Coronary artery (tissue), 2 donors: ENCODE results near the gene FOXK1.
A peak's percentile ranks its signal among the peaks of the same experiment; 100 is the strongest.
"Not testable (repeated sequence)": the region's sequence is repeated elsewhere in the genome, so short reads cannot be mapped to it uniquely, and the experiment has no call there.

Experiments used
- DNase-seq: peaks from one replicate; pipeline ENCODE4 v3.0.0-alpha.2; 2017; ENCODE audit warnings: low spot score
- H3K27ac ChIP-seq, 2 donors: fragments of 200-600 bp; sonication (generic); one replicate each; pipeline ENCODE4 v1.5.1; 2016 to 2019
- H3K4me3 ChIP-seq: fragments of 200-600 bp; sonication (generic); 2 replicates; pipeline ENCODE4 v1.5.1; 2016; ENCODE audit warnings: mild to moderate bottlenecking, moderate library complexity
- TF ChIP-seq, protein P1 (sequence below): fragments of 200-600 bp; sonication (generic); IDR thresholded peaks from one replicate; pipeline ENCODE4 v1.5.1; 2019; ENCODE audit warnings: antibody characterized with exemption

The FOXK1 gene

DNA sequence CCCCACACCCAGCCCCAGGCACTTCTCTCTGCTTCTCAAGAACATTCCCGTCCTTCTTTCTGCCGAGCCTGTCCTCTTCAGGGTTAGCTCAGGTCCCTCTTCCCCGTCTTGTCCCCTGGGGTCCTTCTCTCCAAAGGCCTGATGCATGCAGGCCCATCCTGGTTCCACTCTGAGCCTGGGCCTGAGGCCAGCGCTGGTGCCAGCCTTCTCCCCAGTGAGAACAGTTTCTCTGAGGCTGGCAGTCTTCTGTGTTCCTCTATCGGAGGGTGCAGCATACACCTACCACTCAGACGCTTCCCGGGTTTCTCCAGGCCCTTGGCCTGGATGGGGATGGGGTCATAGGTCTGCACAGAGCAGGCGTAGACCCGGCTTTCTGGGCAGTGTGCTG lies 108.0 kb downstream of the FOXK1 start:
- H3K27ac ChIP-seq: no peak overlapping the region
- no peak overlapping the region for H3K4me3 ChIP-seq
- TF ChIP-seq, protein P1, sequence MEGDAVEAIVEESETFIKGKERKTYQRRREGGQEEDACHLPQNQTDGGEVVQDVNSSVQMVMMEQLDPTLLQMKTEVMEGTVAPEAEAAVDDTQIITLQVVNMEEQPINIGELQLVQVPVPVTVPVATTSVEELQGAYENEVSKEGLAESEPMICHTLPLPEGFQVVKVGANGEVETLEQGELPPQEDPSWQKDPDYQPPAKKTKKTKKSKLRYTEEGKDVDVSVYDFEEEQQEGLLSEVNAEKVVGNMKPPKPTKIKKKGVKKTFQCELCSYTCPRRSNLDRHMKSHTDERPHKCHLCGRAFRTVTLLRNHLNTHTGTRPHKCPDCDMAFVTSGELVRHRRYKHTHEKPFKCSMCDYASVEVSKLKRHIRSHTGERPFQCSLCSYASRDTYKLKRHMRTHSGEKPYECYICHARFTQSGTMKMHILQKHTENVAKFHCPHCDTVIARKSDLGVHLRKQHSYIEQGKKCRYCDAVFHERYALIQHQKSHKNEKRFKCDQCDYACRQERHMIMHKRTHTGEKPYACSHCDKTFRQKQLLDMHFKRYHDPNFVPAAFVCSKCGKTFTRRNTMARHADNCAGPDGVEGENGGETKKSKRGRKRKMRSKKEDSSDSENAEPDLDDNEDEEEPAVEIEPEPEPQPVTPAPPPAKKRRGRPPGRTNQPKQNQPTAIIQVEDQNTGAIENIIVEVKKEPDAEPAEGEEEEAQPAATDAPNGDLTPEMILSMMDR: no peak
- DNase-seq: no peak

DNA sequence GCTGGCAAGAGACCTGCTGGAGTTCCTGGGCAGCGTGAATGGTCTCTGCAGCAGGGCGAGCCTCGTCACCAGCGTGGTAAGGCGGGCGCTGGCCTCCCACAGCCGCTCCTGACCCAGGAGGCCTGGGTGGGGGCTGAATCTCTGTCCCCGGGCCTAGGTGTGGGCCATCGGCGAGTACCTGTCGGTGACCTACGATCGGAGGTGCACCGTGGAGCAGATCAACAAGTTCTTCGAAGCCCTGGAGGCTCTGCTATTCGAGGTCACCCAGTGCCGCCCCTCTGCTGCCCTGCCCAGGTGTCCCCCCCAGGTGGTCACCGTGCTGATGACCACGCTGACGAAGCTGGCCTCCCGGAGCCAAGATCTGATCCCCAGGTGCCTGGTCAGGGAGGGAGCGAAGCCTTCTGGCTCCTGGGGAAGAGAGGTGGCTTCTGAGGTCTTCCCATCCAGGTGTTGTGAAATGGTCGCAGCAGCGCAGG lies 108.5 kb downstream of the FOXK1 start:
- H3K27ac ChIP-seq: no peak overlapping the region
- no peak for DNase-seq
- no peak overlapping the region for H3K4me3 ChIP-seq
- TF ChIP-seq, protein P1: no peak

DNA sequence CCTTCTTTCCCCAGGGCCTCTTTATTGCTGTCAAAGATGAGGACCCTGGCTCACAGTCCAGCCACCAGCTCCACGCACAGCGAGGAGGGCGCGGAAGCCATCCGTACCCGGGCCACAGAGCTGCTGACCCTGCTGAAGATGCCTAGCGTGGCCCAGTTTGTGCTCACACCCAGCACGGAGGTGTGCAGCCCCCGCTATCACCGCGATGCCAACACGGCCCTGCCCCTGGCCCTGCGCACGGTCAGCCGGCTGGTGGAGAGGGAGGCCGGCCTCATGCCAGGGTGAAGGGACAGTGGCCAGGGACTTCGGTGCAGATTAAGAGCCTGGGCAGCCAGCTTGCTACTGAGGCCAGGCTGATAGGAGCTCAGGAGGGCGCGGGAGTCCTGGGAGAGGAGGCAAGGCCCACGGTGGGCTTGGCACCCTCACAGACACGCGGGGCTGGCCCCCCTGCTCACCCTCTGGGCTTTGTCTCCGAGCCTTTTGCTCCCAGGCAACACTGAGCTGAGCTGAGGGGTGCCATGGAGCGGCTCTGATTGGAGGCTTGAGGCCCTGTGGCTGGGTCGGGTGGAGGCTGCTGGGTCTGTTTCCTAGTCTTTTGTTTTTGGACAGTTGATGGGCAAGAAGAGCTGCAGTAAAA lies 109.1 kb downstream of the FOXK1 start:
- DNase-seq: no peak
- no peak overlapping the region for H3K27ac ChIP-seq
- no peak overlapping the region for H3K4me3 ChIP-seq

DNA sequence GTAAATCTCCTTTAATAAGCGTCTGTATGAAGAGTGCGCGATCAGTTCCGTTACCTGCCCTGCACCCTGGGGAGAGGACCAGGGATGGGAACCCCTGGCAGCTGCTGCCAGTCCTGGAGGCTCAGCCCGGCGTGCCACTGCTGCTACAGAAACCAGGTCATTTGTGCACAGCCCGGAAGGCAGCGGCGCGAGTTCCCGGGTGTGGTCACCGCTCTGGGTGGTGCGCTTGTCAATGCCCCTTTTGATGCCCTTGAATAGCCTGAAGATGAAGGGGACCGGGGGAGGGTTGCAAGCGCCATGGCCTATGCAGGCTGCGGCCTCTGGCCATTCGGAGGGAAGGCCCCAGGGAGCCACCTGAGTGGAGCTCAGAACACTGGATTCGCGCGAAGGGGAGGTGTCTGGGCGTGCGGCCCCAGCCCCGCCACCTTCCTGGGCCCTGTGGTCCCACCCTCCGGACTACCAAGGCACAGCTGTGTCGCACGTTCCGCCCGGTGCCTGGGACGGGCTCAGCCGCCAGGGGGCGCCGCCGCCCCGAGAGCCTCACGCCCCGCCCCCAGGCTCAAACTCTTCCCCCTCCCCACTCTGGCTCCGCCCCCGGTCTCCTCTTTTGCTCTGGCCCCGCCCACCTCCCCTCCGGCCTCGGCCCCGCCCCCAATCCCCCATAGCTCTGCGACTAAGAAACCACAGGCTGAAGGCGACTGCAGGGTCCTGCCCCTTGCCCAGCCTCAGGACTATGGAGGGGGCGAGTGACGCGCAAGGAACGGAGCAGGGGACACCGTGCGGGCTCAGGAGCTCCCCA lies 109.8 kb downstream of the FOXK1 start:
- TF ChIP-seq, protein P1: peak; percentile 55
- H3K27ac ChIP-seq: peak overlapping the region in 1 of 2 donors; percentile 16
- peak overlapping the region; percentile 44 for H3K4me3 ChIP-seq
- DNase-seq: no peak

More for the DNA sequence above, 109.1 kb downstream of the FOXK1 start:
- TF ChIP-seq, protein P1: no peak

DNA sequence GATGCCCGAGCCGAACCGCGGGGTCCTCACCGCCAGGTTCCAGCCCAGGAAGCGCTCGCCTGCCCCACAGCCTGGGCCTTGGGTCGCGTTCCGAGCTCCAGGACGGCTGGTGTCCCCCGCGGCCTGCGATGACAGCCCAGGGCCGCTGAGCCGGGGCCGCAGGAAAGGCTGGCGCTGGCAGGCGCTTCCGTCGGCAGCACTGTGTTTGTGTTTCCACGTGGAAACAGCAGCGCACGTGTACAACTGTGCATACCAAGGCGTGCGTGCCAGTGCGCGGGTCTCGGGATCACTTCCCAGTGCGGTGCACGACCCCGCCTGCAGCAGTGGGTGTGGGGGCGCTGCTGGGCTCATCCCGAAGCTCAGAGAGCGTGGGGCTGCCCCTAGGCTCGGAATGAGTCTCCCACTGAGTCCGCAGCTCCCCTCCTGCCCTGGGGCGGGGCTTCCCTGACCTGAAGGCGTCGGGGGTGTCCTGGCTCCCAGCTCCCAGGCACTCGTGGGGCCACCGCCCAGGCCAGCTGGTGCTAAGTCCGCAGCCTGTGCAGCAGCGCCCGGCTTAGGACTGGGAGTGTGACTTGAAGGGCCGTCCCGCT lies 110.5 kb downstream of the FOXK1 start:
- TF ChIP-seq, protein P1: no peak
- DNase-seq: no peak
- Histone ChIP-seq H3K4me3 (peak overlapping the region; percentile 44), H3K27ac (no peak overlapping the region)

DNA sequence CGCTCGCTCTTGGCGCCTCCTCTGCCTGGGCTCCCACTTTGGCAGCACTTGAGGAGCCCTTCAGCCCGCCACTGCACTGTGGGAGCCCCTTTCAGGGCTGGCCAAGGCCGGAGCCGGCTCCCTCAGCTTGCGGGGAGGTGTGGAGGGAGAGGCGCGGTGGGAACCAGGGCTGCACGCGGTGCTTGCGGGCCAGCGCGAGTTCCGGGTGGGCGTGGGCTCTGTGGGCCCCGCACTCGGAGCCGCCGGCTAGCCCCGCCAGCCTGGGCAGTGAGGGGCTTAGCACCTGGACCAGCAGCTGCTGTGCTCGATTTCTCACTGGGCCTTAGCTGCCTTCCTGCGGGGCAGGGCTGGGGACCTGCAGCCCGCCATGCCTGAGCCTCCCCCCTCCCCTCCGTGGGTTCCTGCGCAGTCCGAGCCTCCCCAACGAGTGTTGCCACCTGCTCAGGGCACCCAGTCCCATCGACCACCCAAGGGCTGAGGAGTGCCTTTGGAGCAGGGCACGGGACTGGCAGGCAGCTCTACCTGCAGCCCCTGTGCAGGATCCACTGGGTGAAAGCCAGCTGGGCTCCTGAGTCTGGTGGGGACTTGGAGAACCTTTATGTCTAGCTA lies 111.4 kb downstream of the FOXK1 start:
- H3K27ac ChIP-seq, DNase-seq, H3K4me3 ChIP-seq: not testable (repeated sequence)

DNA sequence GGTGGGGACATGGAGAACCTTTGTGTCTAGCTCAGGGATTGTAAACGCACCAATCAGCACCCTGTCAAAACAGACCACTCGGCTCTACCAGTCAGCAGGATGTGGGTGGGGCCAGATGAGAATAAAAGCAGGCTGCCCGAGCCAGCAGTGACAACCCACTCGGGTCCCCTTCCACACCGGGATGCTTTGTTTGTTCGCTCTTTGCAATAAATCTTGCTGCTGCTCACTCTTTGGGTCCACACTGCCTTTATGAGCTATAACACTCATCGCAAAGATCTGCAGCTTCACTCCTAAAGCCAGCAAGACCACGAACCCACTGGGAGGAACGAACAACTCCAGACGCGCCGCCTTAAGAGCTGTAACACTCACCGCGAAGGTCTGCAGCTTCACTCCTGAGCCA lies 112.1 kb downstream of the FOXK1 start:
- H3K4me3 ChIP-seq, DNase-seq, H3K27ac ChIP-seq: not testable (repeated sequence)
